NCI-H1105 (cell line): ENCODE results near the gene RTEL1.
"Not testable (repeated sequence)": the region's sequence is repeated elsewhere in the genome, so short reads cannot be mapped to it uniquely, and the experiment has no call there.

Experiments
- DNase-seq: peaks from one replicate; lab custom pipeline; 2025; lab: John Stamatoyannopoulos, UW

RTEL1 gene

DNA sequence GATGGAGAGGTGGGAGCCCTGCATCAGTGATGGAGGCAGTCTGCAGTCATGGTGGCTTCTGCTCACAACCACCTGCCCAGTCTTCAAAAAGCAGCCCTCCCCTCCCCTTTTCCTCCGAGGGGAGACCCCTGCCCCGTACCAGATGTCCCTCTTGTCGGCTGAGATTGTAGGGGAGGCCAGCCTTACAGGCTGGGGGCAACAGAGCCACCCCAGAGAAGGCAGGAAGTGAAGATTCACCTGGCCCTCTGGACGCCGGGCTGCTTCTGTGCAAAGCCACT lies 42.9 kb downstream of the RTEL1 start:
- no peak for DNase-seq

DNA sequence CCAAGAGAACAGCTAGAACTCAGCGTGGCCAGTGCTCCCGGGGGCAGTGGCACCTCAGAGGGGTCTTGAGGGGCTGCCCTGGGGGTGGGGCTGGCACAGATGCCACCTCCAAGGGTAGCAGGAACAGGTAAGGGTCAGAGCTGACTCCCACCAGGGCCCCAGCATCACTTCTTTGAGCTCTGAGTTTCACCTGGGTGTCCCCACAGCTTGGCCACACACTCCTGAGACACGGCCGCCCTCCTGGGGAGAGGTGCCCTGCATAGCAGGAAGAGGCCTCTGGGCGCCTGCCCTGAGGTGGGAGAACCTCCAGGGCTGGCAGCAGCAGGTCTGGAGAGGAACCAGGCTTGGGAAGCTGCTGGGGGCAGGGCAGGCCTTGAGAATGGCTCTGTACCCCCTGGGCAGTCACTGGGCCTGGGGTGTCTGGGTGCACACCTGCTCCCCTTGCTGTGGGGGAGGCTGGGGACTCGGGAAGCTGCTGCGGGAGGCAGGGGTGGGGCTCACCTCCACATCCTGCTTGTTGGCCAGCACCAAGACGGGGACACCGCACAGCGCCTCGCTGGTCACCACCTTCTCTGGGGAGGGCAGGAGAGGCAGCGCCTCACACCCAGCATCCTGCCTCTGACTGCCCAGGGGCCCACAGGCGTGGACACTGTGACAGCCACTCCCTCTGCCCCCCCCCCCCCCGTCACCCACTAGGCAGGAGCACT lies 43.4 kb downstream of the RTEL1 start:
- no peak for DNase-seq

DNA sequence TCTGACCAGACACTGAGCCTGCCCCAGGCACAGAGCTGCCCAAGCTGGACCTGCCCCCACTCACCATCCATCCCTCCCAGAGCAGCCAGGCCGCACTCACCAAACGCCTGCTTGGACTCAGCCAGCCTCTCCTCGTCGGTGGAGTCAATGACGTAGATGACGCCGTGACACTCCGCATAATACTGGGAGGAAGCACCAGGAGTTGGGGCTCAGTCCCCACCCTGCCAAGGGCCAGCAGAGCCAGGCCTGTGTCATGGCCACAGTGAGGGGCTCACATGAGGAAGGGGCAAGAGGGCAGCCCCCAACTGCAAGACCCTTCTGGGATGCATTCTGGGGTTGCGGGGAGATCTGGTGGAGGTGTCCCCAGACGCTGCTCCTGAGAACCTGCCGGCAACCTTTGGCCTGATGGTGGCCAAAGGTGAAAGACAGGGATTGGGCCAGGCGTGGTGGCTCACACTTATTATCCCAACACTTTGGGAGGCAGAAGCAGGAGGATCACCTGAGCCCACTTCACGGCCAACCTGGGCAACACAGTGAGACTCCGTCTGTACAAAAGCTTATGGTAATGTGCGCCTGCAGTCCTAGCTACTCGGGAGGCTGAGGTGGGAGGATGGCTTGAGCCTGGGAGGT lies 44.0 kb downstream of the RTEL1 start:
- no peak for DNase-seq

DNA sequence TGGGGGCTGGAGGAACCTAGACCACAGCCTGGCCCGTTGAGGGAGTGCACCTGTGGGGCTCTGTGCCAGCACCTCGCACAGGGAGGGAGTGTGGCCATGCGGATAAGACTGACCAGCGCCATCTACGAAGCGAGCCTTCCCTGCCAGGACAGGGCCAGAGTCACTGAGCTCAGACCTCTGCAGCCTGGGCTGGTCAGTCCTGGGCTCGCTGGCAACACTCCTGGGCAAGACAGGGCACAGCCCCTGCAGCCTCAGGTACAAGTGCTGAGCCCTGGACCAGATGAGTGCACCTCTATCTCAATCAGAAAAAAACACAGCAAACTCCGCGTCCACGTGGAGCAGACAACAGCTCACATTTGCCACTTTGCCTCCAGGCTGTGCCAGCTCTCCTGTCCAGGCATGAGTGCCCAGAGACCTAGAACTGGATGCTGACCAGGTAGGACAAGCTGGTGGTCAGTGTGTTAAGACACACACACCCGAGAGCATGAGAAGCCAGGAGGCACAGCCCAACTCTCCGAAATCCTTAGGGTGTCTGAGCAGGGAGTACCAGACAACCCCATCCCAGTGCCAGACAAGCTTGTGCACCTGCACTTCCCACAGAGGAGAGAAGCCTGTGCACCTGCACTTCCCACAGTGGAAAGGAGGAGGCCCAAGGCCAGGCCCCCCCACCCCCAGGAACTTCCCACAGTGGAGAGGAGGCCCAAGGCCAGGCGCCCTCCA lies 44.8 kb downstream of the RTEL1 start:
- no peak for DNase-seq

DNA sequence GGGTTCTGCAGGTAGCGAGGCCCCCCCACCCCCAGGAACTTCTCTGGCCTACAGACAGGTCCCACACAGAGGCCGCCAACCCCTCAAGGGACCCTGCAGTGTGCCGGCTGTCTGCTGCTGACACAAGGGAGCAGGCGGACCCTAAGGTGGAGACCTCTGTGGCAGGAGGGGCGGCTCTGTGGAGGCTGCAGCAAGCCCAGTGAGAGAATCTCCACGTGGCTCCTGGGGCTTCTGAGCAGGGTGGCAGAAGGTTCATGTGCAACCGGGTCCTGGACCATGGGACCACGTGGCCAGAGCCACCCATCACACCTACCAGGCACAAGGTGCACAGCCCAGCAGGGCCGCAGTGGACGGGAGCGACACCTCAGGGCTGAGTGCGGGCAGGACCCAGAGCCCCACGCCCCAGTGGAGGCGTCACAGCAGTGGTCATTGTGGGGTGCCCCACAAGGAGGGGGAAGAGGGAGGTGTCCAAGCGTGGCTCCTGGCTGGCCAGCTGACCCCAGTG lies 45.4 kb downstream of the RTEL1 start:
- no peak for DNase-seq

DNA sequence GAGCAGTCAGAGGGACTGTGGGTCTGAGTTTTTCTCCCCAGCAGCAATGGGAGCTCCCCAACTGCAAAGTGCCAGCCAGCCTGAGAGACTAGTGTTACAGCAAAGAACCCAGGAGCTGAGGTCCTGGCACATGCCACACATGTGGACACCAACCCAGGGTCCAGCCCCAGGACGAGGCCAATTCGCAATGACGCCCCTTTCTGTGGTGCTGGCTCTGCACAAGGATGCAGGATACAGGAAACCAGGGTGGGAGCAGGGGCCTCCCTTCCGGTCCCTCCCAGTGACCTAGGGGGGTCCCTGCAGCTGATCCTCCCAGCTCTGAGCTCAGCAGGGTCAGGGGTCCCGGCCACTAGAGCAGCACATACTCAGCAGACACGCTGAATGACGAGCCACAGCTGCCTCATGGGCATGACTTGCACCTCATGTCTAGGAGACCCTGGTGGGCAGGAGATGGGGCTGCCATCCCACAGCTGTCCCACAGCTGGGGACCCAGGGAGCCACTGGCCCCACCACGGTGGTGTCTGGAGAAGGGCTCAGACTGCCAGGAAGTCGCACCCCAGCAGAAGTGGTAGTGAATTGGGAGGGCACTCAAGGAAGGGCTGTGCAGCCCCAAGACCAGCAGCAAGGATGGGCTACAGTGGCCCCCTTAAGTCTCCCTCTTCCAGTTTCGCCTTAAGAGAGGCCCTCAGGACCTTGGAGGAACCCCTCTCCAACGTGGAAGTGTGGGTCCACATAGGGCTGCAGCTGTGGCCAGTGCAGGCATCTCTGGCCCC lies 46.0 kb downstream of the RTEL1 start:
- no peak for DNase-seq

DNA sequence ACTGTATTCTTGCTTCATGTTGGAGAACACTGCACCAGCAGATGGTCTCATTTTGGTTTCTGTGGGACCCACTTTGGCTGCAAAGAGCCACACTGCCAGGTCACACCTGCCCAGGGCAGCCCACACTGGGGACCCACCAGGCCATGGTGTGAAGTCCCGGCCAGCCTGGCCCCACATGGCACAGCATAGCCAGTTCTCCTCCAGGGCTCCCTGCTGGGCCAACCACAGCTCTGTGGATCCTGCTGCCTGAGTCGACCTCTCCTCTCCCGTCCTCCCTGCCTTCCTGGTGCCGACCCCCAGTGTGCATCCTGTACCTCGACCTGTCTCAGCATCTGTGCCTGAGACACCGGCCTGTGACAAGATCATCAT lies 46.6 kb downstream of the RTEL1 start:
- DNase-seq: no peak

DNA sequence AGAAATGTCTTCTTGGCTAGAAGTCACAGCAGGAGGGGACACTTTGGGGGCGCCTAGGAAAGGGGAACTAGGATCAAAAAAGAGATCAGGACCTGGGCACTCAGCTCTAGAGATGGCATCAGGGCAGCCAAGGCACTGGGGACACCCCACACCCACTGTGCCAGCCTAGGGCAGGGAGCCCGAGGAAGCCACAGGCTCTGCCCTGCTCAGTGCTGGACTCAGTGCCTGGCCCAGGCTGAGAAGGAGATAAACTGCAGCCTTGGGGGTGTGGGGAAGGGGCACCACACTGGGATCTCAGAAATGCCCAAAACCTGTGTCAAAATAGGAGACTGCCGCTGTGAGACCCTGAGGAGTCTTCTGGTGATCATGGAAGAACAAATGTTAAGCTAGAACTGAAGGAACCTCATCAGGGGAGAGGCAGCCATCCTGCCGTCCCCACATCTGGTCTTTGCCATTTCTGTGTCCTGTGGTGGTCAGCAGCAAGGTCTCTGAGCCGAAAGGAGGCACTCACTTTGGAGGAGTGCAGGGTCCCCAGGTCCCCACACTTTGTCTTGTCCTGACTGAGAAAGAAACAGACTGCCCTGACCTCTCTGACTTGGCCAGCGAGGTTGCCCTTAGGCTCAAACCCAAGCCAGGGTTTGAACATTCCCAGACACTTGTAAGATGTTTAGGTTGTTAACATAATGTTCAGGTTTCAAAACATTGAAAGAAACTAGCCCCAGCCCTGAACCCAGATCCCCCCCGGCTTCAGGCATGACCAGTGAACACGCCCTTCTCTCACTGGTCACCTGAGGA lies 47.3 kb downstream of the RTEL1 start:
- DNase-seq: no peak

DNA sequence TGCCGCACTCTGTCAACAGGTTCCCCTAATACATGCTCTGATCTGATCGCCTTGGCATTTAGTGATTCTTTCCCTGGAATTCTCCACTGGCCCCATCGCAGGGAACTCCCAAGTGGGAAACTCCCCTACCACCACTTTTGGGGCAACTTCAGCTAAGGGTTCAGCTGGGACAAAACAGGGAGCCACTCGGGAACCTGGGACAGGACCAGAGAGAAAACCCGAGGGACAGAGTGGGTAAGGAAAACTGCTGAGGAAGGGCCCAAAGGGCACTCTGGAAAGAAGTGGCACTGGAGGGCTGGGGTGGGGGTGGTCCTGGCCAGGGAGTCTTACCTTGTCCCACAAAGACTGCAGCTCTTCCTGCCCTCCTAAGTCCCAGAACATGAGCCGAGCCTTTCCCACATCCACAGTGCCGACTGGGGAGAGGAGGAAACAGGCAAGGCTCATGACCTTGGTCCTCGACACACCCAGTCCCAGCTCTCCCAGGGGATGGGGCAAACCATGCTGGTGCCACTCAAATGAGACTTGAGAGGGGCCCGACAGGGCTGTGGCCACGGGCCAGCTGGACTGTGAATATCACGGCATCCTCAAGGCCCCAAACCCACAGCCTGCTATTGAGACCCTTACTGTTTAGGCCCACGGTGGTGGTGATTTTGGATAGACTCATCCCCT lies 48.0 kb downstream of the RTEL1 start:
- no peak for DNase-seq

DNA sequence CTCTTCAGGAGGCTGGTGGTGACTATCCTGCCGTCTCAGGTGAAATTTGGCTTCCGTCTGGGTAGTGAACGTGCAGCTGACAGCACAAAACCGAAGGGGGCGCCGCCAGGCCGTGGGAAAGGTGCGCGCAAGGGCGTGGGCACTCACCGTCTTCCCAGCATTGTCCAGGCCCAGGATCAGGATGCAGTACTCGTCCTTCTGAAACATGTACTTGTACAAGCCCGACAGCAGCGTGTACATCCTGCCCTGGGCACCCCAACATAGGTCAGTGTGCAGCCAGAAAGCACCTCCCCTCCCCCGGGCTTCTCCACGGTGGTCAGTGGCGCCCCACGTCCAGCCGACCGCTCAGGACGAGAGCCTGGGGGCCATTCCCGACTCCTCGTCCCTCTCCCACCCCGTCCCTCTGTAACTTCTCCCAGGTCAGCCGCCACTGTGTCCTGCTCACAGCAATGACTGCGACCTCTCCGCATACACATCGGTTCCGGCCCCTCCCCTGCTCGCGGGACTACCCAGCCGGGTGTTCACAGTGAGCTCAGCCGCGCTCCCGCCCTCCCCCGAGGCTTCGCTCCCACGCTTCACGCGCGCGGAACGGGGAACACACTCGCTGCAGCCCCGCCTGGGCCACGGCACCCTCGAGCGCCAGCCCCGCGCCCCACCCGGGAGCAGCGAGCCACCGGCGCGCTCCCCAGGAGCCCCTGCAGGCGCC lies 48.9 kb downstream of the RTEL1 start:
- no peak for DNase-seq

DNA sequence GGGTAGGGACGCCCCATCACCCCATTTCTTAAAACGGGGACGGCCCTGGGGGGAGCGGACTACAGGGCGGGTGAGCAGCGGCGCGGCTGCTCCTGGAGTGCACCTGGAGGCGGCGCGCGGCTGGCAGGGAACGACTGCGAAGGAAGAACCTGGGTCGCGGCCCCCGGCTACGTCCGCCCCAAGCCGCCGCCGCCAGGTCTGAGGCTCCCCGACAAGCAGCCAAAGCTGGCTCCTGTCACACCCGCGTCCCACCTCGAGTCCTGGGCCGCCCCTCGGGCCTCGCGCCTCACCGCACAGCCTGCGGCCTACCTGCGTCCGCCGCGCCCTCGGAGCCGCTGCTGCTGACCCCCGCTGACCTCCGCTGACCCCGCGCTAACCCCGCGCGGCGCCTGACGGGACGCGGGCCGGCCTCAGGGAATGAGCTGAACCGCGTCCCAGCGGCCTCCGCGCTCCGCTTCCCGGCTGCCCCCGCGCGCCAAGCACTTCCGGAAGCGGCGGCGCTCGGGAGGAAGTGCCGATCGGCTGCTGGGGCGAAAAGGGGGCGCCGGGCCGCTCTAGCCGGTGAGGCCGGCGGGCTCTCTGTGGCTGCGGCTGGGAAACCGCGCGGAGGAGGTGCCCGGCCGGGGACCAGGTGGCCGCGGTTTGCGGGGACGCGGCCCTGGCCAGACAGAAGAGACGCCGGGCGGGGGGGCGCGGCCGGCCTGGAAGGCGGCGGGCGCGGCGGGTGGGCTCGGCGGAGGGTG lies 49.6 kb downstream of the RTEL1 start, which contains the start of the genes ARFRP1 and ZGPAT:
TSS of gene ARFRP1 (minus strand) at position 419 of the 743 bp plus-strand sequence. CDS start 885 bp downstream, outside the sequence.
TSS of gene ZGPAT (plus strand) at position 482 of the 743 bp plus-strand sequence. CDS start 542 bp downstream, outside the sequence.
- peak; percentile 85 for DNase-seq

DNA sequence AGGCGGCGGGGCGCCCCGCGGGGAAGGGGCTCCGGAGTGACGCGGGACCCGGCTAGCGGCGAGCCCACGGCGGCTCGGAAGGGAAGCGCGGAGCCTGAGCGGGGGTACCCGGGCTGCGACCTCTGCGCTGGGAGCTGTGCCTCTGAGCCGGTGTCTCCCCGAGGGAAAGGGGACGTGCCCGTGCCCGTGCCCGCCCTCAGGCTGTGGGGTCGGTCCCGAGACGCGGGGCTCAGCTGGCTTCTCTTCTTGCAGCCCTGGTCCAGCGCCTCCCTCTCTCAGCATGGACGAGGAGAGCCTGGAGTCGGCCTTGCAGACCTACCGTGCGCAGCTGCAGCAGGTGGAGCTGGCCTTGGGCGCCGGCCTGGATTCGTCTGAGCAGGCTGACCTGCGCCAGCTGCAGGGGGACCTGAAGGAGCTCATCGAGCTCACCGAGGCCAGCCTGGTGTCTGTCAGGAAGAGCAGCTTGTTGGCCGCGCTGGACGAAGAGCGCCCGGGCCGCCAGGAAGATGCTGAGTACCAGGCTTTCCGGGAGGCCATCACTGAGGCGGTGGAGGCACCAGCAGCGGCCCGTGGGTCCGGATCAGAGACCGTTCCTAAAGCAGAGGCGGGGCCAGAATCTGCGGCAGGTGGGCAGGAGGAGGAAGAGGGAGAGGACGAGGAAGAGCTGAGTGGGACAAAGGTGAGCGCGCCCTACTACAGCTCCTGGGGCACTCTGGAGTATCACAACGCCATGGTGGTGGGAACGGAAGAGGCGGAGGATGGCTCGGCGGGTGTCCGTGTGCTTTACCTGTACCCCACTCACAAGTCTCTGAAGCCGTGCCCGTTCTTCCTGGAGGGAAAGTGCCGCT lies 50.4 kb downstream of the RTEL1 start:
- no peak for DNase-seq

DNA sequence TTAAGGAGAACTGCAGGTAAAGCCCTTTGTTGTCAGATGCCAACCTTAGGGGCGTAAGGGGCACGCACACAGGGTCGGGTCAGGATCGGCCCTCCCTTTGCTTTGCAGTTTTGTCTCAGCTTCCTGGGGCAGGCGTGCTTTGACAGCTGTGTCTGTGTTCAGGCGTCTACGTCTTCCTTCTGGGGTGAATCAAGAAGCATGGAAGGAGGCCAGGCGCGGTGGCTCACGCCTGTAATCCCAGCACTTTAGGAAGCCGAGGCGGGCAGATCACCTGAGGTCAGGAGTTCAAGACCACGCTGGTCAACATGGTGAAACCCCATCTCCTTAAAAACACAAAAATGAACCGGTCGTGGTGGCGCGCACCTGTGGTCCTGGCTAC lies 51.0 kb downstream of the RTEL1 start:
- DNase-seq: no peak

DNA sequence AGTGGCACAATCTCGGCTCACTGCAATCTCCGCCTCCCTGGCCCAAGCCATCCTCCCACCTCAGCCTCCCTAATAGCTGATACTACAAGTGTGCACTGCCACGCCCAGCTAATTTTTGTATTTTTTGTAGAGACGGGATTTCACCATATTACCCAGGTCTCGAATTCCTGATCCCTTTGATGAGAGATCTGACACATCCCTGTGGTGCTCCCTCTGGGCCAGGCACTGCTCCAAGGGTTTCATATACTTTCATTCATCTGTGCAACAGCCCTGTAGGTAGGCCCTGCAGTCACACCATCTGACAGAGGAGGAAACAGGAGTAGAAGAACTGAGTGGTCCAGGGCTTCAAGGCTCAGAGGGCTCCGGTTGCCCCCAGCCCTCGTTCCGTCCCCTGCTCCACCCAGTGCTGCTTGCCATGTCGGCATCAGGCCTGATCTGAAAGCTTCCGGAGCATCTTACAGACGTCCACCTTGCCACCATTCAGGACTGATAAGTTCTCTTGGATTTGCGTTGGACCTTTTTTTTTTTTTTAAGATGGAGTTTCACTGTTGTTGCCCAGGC lies 53.1 kb downstream of the RTEL1 start:
- no peak for DNase-seq

DNA sequence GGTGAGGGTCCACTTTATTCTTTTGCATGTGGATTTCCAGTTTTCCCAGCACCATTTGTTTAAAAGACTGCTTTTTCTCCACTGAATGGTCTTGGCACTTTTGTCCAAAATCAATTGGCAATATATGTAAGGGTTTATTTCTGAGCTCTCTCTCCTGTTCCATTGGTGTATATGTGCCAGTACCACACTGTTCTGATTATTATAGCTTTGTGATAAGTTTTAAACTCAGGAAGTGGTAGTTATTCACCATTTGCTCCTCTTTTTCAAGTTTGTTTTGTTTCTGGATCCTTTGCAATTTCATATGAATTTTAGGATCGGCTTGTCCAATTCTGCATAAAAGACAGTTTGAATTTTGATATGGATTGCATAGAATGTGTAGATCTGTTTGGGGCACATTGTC lies 54.1 kb downstream of the RTEL1 start:
- no peak for DNase-seq

DNA sequence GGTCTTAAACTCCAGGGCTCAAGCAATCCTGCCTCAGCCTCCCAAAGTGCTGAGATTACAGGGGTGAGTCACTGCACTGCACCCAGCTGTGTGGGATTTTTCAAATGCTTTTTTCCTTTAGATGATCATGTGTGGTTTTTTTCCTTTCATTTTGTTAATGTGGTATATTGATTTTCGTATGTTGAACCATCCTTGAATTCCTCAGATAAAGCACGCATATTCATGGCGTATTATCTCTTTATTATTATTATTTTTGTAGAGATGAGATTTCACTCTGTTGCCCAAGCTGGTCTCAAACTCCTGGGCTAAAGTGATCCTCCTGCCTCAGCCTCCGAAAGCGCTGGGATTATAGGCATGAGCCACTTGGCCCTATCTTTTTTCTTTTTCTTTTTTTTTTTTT lies 56.7 kb downstream of the RTEL1 start:
- no peak for DNase-seq

DNA sequence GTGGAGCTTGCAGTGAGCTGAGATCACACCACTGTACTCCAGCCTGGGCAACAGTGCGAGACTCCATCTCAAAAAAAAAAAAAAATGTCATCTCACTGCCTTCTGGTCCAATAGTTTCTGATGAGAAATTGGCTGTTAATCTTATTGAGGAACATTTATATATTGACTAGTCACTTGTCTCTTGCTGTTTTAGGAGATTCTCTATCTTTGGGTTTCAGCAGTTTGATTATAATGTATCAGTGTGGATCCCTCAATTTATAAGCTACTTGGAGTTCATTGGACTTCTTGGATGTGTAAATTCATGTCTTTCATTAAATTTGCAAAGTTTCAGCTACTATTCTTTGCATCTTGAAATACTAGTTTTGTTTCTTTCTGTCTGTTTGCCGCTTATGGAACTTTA lies 60.9 kb downstream of the RTEL1 start:
- DNase-seq: no peak

DNA sequence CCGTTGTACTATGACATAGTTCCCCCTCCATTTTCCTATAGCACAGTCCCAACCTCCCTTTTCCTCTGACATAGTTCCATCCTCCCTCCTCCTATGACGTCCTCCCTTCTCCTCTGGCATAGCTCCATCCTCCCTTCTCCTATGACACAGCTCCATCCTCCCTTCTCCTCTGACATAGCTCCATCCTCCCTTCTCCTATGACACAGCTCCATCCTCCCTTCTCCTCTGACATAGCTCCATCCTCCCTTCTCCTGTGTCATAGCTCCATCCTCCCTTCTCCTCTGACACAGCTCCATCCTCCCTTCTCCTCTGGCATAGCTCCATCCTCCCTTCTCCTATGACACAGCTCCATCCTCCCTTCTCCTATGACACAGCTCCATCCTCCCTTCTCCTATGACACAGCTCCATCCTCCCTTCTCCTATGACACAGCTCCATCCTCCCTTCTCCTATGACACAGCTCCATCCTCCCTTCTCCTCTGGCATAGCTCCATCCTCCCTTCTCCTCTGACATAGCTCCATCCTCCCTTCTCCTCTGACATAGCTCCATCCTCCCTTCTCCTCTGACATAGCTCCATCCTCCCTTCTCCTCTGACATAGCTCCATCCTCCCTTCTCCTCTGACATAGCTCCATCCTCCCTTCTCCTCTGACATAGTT lies 65.0 kb downstream of the RTEL1 start:
- DNase-seq: not testable (repeated sequence)
